Liver (tissue), 3 donors: ENCODE data around the gene TNK2.

ENCODE experiments used
- GABPA ChIP-seq, 2 donors: IDR thresholded peaks in 1 of 2; conservative IDR thresholded peaks in 1 of 2; 2 replicates each; pipeline ENCODE4 v1.6.1; 2016; ENCODE audit warnings: antibody characterized with exemption in 2 of 2, mild to moderate bottlenecking in 1 of 2, moderate library complexity in 1 of 2
- HNF4A ChIP-seq, 2 donors: conservative IDR thresholded peaks; 2 replicates each; pipeline ENCODE4 v1.6.1; 2016; ENCODE audit warnings: antibody characterized with exemption in 2 of 2, mild to moderate bottlenecking in 2 of 2
- JUND ChIP-seq, 2 donors: IDR thresholded peaks; 2 replicates each; pipeline ENCODE4 v1.6.1; 2016; ENCODE audit warnings: antibody characterized with exemption in 2 of 2
- RXRA ChIP-seq, 2 donors: IDR thresholded peaks; 2 replicates each; pipeline ENCODE4 v1.6.1; 2017 to 2018; ENCODE audit warnings: antibody characterized with exemption in 2 of 2, mild to moderate bottlenecking in 1 of 2
- SP1 ChIP-seq: IDR thresholded peaks from 2 replicates; pipeline ENCODE4 v1.6.1; 2018; ENCODE audit warnings: antibody characterized with exemption, mild to moderate bottlenecking
- TF ChIP-seq, protein P1 (sequence below): IDR thresholded peaks from 2 replicates; pipeline ENCODE4 v1.6.1; 2016; ENCODE audit warnings: antibody characterized with exemption
- TF ChIP-seq, protein P2 (sequence below): fragments of 150-350 bp; IDR thresholded peaks from 2 replicates; pipeline ENCODE4 v1.5.1; 2017; ENCODE audit warnings: improper control_type of control experiment, low read depth, low read length; ENCODE audit not compliant: missing input control
- TF ChIP-seq, protein P3 (sequence below): IDR thresholded peaks from 2 replicates; pipeline ENCODE4 v1.6.1; 2016; ENCODE audit warnings: antibody characterized with exemption, mild to moderate bottlenecking
- donor health status: healthy.
- donor health status: healthy.

DNA sequence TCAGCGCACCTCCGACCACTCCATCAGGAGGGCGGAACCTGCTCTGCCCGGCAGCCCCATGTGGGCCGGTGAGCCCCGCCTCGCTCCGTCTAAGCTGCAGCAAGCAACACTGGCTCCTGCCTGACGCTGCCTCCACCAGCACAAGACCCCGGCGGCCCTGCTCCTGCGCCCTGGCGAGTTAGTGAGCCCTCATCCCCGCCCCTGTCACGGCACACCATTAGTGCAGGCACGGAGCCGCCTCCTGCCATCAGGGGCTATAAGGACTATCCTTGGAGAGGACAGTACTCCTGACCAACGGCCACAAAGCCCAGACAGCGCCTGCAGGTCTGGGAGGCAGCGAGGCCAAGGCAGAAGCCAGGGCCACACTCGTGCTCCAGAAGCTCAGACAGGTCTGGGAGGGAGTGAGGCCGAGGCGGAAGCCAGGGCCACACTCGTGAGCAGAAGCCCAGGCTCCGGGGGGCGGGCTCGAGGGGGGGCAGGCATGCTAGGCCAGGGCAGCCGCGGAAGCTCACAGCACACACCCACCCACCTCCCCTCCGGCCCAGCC, 39.4 kb downstream of the TNK2 start:
- TF ChIP-seq, protein P1, sequence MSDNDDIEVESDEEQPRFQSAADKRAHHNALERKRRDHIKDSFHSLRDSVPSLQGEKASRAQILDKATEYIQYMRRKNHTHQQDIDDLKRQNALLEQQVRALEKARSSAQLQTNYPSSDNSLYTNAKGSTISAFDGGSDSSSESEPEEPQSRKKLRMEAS: no peak
- TF ChIP-seq, protein P2, sequence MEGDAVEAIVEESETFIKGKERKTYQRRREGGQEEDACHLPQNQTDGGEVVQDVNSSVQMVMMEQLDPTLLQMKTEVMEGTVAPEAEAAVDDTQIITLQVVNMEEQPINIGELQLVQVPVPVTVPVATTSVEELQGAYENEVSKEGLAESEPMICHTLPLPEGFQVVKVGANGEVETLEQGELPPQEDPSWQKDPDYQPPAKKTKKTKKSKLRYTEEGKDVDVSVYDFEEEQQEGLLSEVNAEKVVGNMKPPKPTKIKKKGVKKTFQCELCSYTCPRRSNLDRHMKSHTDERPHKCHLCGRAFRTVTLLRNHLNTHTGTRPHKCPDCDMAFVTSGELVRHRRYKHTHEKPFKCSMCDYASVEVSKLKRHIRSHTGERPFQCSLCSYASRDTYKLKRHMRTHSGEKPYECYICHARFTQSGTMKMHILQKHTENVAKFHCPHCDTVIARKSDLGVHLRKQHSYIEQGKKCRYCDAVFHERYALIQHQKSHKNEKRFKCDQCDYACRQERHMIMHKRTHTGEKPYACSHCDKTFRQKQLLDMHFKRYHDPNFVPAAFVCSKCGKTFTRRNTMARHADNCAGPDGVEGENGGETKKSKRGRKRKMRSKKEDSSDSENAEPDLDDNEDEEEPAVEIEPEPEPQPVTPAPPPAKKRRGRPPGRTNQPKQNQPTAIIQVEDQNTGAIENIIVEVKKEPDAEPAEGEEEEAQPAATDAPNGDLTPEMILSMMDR: no peak
- TF ChIP-seq RXRA (IDR thresholded peaks at IDR 0.05) (no peak), SP1 (no peak), HNF4A (conservative IDR thresholded peaks at IDR 0.05) (no peak), JUND (IDR thresholded peaks at IDR 0.05) (no peak), GABPA (IDR thresholded peaks at IDR 0.05 in 1 of 2, conservative IDR thresholded peaks at IDR 0.05 in 1 of 2) (no peak)
- TF ChIP-seq, protein P3, sequence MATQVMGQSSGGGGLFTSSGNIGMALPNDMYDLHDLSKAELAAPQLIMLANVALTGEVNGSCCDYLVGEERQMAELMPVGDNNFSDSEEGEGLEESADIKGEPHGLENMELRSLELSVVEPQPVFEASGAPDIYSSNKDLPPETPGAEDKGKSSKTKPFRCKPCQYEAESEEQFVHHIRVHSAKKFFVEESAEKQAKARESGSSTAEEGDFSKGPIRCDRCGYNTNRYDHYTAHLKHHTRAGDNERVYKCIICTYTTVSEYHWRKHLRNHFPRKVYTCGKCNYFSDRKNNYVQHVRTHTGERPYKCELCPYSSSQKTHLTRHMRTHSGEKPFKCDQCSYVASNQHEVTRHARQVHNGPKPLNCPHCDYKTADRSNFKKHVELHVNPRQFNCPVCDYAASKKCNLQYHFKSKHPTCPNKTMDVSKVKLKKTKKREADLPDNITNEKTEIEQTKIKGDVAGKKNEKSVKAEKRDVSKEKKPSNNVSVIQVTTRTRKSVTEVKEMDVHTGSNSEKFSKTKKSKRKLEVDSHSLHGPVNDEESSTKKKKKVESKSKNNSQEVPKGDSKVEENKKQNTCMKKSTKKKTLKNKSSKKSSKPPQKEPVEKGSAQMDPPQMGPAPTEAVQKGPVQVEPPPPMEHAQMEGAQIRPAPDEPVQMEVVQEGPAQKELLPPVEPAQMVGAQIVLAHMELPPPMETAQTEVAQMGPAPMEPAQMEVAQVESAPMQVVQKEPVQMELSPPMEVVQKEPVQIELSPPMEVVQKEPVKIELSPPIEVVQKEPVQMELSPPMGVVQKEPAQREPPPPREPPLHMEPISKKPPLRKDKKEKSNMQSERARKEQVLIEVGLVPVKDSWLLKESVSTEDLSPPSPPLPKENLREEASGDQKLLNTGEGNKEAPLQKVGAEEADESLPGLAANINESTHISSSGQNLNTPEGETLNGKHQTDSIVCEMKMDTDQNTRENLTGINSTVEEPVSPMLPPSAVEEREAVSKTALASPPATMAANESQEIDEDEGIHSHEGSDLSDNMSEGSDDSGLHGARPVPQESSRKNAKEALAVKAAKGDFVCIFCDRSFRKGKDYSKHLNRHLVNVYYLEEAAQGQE: no peak
